ENCODE data around the gene CELF1. TPM values are rescaled to one million over a fixed set of nuclear protein-coding genes. Genes with fewer than 3 reads are reported as not detected.

Gene CELF1
- total and polyA plus RNA-seq, 3 donors from 2014 or later, result 74.3 to 208 (median 193) TPM

GRCh38 chr11:47591764-47592163, 38.8 kb upstream of the CELF1 start:
- H3K4me3 ChIP-seq, result no peak overlapping the region
- WGBS, 2 donors, result 62 to 69% methylated on average over 7 of the region's 7 CpGs
- no peak overlapping the region for H3K27ac ChIP-seq
- no peaks in the 10 kb centered on the region for H3K36me3 ChIP-seq (ENCODE audit: low read depth, missing control alignments)
- no peaks in the 10 kb centered on the region for H3K27me3 ChIP-seq
- H3K9me3 ChIP-seq, result no peaks in the 10 kb centered on the region
- TF ChIP-seq POLR2A (IDR thresholded peaks at IDR 0.05) (no peak), CTCF (IDR thresholded peaks at IDR 0.05) (no peak)
- H3K4me1 ChIP-seq, result peaks cover 4% of the 10 kb centered on the region
- intact Hi-C loops (cut with DNase I; ENCODE audit: low total_unique reads), result no loop called here
- DNase-seq, result no peak

GRCh38 chr11:47589977-47590861, 37.3 kb upstream of the CELF1 start:
- no peak for TF ChIP-seq POLR2A (IDR thresholded peaks at IDR 0.05)
- TF ChIP-seq CTCF (IDR thresholded peaks at IDR 0.05), result no peak
- Histone ChIP-seq H3K4me1 (peaks cover 8% of the 10 kb centered on the region), H3K9me3 (no peaks in the 10 kb centered on the region), H3K27me3 (no peaks in the 10 kb centered on the region), H3K4me3 (peak overlapping the region; percentile 53 to 76), H3K27ac (peak overlapping the region; percentile 74 to 82), H3K36me3 (ENCODE audit: low read depth, missing control alignments) (no peaks in the 10 kb centered on the region)
- intact Hi-C loops (cut with DNase I; ENCODE audit: low total_unique reads), result no loop called here
- DNase-seq, result peak; percentile 61
- WGBS, 2 donors, result 35 to 51% methylated on average over 9 to 65 of the region's 122 CpGs

DNA sequence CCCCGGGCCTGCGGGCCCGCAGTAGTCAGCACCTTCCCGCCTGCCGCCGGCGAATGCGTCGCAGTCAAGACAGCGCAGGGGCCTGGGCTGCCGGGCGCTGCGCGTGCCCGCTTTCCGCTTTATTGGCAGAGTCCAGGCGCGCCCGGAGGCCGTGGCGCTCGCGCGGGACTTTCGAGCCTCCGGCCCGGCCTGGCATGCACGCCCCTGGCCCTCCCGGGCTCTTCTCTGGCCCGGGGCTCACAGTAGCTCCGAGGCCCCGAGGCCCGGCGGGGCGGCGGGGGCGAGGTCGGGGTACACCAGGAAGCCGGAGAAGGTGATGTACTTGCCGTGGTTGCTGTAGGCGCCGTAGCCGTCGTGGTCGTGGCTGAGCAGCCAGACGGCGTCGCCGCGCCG, 36.6 kb upstream of the CELF1 start:
- peak overlapping the region; percentile 53 to 76 for H3K4me3 ChIP-seq
- peaks cover 8% of the 10 kb centered on the region for H3K4me1 ChIP-seq
- TF ChIP-seq CTCF (IDR thresholded peaks at IDR 0.05) (no peak), POLR2A (IDR thresholded peaks at IDR 0.05) (no peak)
- H3K9me3 ChIP-seq, result no peaks in the 10 kb centered on the region
- no peaks in the 10 kb centered on the region for H3K36me3 ChIP-seq (ENCODE audit: low read depth, missing control alignments)
- H3K27me3 ChIP-seq, result no peaks in the 10 kb centered on the region
- H3K27ac ChIP-seq, result peak overlapping the region; percentile 74 to 82
- DNase-seq, result peak; percentile 44
- 16 to 70% methylated on average over 16 to 39 of the region's 51 CpGs for WGBS, 2 donors
- intact Hi-C loops (cut with DNase I; ENCODE audit: low total_unique reads), result no loop called here

- Histone ChIP-seq H3K4me1 (peaks cover 8% of the 10 kb centered on the region), H3K27ac (peak overlapping the region; percentile 74 to 82), H3K27me3 (no peaks in the 10 kb centered on the region), H3K4me3 (peak overlapping the region; percentile 53 to 76), H3K36me3 (ENCODE audit: low read depth, missing control alignments) (no peaks in the 10 kb centered on the region), H3K9me3 (no peaks in the 10 kb centered on the region)
- intact Hi-C loops (cut with DNase I; ENCODE audit: low total_unique reads), result no loop called here
- TF ChIP-seq CTCF (IDR thresholded peaks at IDR 0.05), result no peak
- no peak for TF ChIP-seq POLR2A (IDR thresholded peaks at IDR 0.05)
- no peak for DNase-seq
- WGBS, 2 donors, result 58 to 70% methylated on average over 11 of the region's 11 CpGs
Observed at GRCh38 chr11:47589118-47589517, 36.2 kb upstream of the CELF1 start.
